ENCODE data around the gene UBE2U.

- TF ChIP-seq, protein P1, sequence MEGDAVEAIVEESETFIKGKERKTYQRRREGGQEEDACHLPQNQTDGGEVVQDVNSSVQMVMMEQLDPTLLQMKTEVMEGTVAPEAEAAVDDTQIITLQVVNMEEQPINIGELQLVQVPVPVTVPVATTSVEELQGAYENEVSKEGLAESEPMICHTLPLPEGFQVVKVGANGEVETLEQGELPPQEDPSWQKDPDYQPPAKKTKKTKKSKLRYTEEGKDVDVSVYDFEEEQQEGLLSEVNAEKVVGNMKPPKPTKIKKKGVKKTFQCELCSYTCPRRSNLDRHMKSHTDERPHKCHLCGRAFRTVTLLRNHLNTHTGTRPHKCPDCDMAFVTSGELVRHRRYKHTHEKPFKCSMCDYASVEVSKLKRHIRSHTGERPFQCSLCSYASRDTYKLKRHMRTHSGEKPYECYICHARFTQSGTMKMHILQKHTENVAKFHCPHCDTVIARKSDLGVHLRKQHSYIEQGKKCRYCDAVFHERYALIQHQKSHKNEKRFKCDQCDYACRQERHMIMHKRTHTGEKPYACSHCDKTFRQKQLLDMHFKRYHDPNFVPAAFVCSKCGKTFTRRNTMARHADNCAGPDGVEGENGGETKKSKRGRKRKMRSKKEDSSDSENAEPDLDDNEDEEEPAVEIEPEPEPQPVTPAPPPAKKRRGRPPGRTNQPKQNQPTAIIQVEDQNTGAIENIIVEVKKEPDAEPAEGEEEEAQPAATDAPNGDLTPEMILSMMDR (IDR thresholded peaks at IDR 0.05; ENCODE audit: low read depth, low read length, poor library complexity, severe bottlenecking) = no peak
- no peak for TF ChIP-seq EZH2phosphoT487 (IDR thresholded peaks at IDR 0.05; ENCODE audit: borderline replicate concordance, low read length)
Observed at GRCh38 chr1:64236541-64236954, 33.1 kb downstream of the UBE2U start.
